ENCODE data around the gene KRTAP26-1.

The KRTAP26-1 gene

DNA sequence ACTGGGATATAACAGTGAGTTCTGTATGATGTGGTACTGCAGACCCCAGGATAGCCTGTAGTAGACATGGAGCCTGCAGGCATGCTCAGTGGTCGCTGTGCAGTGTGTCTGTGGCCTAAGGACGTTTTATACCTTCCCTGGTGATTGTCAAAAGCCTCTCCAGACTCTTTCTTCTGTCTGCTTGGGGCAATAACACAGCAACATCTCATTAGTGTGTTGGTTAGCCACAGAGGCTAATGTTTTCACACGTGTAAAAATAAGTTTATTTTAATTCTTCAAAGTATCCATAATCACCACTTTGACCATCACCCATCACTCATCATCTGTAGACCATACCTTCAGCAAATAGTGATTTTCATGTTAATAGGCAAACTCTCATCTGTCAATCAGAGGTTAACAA, 37.3 kb downstream of the KRTAP26-1 start, which contains the start of gene KRTAP24-1:
Gene KRTAP24-1, minus strand, starts transcription at position 101 of the 400 bp plus-strand sequence. Its CDS starts 18 bp downstream, at position 83.
- no peak within 1 kb of the TSS for H3K4me3 ChIP-seq (ENCODE audit: low read depth in 1 of 2, low read length in 2 of 2)
- H3K9me3 ChIP-seq (ENCODE audit: control insufficient read depth in 1 of 2, low read length in 2 of 2), result peaks cover 0 to 5% of the 10 kb centered on the region in 2 donors
- no peak within 1 kb of the TSS for H3K9ac ChIP-seq (ENCODE audit: low read depth in 1 of 2, low read length in 2 of 2)
- no peaks in the 10 kb centered on the region for H3K4me1 ChIP-seq (ENCODE audit: control insufficient read depth in 1 of 2, insufficient read depth in 2 of 2, low read length in 2 of 2)
- H3K27ac ChIP-seq (ENCODE audit: low read depth, low read length), result no peak within 1 kb of the TSS
- H3K36me3 ChIP-seq (ENCODE audit: control insufficient read depth in 1 of 2, insufficient read depth in 2 of 2, low read length in 2 of 2), result no peaks in the 10 kb centered on the region
- no peaks in the 10 kb centered on the region for H3K27me3 ChIP-seq (ENCODE audit: control insufficient read depth in 1 of 2, insufficient read depth in 2 of 2, low read length in 2 of 2)

DNA sequence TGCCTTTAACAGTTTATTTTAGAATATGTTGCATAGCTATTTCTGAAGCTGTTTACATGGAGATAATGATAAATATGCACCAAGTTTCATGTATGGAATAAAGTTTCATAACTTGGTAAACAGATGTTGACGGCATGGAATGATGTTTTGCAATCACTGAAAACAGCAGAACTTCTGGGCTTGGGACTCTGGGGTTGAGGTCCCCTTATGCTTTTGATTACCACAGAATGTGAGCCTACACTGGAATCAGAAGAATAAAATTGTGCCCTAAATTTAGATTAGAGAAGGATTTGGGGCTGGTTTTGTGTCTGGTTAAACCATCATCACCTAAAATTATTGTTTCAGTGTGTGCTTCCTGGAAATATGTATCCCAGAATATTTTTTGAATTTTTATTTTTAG, 48.5 kb downstream of the KRTAP26-1 start:
- H3K36me3 ChIP-seq (ENCODE audit: control insufficient read depth in 1 of 2, insufficient read depth in 2 of 2, low read length in 2 of 2), result no peaks in the 10 kb centered on the region
- no peak overlapping the region for H3K4me3 ChIP-seq (ENCODE audit: low read depth in 1 of 2, low read length in 2 of 2)
- no peaks in the 10 kb centered on the region for H3K9me3 ChIP-seq (ENCODE audit: control insufficient read depth in 1 of 2, low read length in 2 of 2)
- no peaks in the 10 kb centered on the region for H3K4me1 ChIP-seq (ENCODE audit: control insufficient read depth in 1 of 2, insufficient read depth in 2 of 2, low read length in 2 of 2)
- no peak overlapping the region for H3K9ac ChIP-seq (ENCODE audit: low read depth in 1 of 2, low read length in 2 of 2)
- H3K27me3 ChIP-seq (ENCODE audit: control insufficient read depth in 1 of 2, insufficient read depth in 2 of 2, low read length in 2 of 2), result no peaks in the 10 kb centered on the region
- H3K27ac ChIP-seq (ENCODE audit: low read depth, low read length), result no peak overlapping the region

DNA sequence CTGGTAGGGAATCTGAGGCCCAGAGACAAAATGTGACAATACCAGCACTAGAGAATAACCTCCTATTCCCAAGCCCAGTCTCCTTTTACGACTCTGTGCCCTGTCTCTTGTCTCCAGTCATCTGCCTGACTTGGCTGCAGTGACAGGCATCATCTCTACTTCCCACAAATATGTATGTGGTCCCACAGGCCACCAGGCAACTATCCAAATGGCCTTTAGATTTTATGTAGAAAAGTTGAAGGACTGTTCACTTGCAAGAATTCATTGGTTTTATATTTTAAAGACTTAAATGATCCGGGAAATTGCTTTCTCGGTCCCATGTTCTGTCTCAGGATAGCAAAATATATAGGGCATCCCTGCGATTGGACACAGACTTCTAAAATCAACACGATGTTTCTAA, 49.0 kb downstream of the KRTAP26-1 start:
- H3K27ac ChIP-seq (ENCODE audit: low read depth, low read length), result no peak overlapping the region
- H3K9me3 ChIP-seq (ENCODE audit: control insufficient read depth in 1 of 2, low read length in 2 of 2), result no peaks in the 10 kb centered on the region
- H3K27me3 ChIP-seq (ENCODE audit: control insufficient read depth in 1 of 2, insufficient read depth in 2 of 2, low read length in 2 of 2), result no peaks in the 10 kb centered on the region
- H3K9ac ChIP-seq (ENCODE audit: low read depth in 1 of 2, low read length in 2 of 2), result no peak overlapping the region
- H3K36me3 ChIP-seq (ENCODE audit: control insufficient read depth in 1 of 2, insufficient read depth in 2 of 2, low read length in 2 of 2), result no peaks in the 10 kb centered on the region
- no peak overlapping the region for H3K4me3 ChIP-seq (ENCODE audit: low read depth in 1 of 2, low read length in 2 of 2)
- no peaks in the 10 kb centered on the region for H3K4me1 ChIP-seq (ENCODE audit: control insufficient read depth in 1 of 2, insufficient read depth in 2 of 2, low read length in 2 of 2)

DNA sequence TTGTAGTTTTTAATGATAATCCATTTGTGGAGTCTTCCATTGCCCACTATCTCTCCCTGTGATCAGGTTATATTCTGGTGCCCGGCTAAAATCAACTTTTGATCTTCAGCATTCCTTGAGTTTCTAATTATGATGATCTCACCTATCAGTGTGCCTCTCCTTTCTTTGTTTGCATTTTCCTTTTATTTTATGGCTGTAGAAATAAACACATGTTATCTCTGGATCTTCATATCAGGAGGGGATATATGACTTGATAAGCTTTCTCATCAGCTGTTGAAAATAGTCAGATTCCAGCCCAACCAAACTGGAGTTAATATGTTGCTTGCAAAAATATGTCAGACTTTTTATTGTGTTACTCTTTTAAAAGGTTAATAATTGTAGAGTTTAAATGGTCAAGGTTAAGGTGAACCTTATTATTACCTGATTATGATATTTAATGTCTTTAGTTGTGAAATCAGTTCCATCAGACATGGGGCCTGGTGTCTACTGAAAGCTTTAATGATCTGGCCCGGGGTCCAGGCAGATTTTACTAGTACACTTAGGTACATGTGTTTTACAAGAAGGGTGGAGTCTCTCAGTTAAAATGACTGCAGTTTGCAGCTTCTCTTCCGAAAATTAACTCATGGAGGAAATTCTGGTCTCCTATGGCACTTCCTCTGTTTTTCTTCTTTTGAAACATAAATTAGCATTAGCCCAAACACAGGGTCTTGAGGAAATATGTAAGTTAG, 50.1 kb downstream of the KRTAP26-1 start:
- H3K36me3 ChIP-seq (ENCODE audit: control insufficient read depth in 1 of 2, insufficient read depth in 2 of 2, low read length in 2 of 2), result no peaks in the 10 kb centered on the region
- H3K27me3 ChIP-seq (ENCODE audit: control insufficient read depth in 1 of 2, insufficient read depth in 2 of 2, low read length in 2 of 2), result no peaks in the 10 kb centered on the region
- H3K27ac ChIP-seq (ENCODE audit: low read depth, low read length), result no peak overlapping the region
- no peak overlapping the region for H3K4me3 ChIP-seq (ENCODE audit: low read depth in 1 of 2, low read length in 2 of 2)
- H3K9ac ChIP-seq (ENCODE audit: low read depth in 1 of 2, low read length in 2 of 2), result no peak overlapping the region
- H3K4me1 ChIP-seq (ENCODE audit: control insufficient read depth in 1 of 2, insufficient read depth in 2 of 2, low read length in 2 of 2), result no peaks in the 10 kb centered on the region
- H3K9me3 ChIP-seq (ENCODE audit: control insufficient read depth in 1 of 2, low read length in 2 of 2), result peaks cover 0 to under 1% of the 10 kb centered on the region in 2 donors
